GM12801 (cell line): Measurements from ENCODE around the gene PCSK7.

Experiments used
- TF ChIP-seq, protein P1 (sequence below): IDR thresholded peaks from one replicate; pipeline ENCODE4 v1.5.1; 2011; ENCODE audit warnings: control low read depth; ENCODE audit not compliant: insufficient read length; ENCODE audit errors: extremely low read depth

The PCSK7 gene

DNA sequence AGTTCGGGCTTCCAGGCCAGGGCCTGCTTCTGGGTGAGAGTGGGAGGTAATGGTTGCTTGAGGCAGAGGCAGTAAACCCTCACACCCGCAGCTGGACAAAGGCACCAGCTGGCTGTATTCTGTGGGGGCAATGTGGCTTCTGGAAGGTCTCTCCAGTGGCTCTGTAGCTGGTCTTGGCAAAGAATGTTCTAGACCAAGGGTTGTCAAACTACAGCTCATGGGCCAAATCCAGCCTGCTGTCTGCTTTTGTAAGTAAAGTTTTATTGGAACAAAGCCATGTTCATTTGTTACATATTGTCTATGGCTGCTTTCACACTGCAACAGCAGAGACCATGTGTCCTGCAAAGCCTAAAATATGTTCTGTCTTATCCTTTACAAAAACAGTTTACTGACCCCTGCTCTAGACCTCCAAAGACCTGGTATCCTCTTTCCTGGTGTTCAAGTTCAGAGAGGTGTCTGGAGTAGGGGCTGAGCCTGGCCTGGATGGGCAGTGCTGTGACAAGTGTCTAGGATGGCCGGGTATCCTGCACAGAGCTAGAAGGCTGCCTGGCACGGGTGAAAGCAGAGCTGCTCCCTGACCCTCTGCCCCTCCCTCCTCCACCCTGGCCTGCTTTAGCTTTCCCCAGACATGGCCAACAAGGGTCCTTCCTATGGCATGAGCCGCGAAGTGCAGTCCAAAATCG lies 29.3 kb downstream of the PCSK7 start:
- TF ChIP-seq, protein P1, sequence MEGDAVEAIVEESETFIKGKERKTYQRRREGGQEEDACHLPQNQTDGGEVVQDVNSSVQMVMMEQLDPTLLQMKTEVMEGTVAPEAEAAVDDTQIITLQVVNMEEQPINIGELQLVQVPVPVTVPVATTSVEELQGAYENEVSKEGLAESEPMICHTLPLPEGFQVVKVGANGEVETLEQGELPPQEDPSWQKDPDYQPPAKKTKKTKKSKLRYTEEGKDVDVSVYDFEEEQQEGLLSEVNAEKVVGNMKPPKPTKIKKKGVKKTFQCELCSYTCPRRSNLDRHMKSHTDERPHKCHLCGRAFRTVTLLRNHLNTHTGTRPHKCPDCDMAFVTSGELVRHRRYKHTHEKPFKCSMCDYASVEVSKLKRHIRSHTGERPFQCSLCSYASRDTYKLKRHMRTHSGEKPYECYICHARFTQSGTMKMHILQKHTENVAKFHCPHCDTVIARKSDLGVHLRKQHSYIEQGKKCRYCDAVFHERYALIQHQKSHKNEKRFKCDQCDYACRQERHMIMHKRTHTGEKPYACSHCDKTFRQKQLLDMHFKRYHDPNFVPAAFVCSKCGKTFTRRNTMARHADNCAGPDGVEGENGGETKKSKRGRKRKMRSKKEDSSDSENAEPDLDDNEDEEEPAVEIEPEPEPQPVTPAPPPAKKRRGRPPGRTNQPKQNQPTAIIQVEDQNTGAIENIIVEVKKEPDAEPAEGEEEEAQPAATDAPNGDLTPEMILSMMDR = no peak

DNA sequence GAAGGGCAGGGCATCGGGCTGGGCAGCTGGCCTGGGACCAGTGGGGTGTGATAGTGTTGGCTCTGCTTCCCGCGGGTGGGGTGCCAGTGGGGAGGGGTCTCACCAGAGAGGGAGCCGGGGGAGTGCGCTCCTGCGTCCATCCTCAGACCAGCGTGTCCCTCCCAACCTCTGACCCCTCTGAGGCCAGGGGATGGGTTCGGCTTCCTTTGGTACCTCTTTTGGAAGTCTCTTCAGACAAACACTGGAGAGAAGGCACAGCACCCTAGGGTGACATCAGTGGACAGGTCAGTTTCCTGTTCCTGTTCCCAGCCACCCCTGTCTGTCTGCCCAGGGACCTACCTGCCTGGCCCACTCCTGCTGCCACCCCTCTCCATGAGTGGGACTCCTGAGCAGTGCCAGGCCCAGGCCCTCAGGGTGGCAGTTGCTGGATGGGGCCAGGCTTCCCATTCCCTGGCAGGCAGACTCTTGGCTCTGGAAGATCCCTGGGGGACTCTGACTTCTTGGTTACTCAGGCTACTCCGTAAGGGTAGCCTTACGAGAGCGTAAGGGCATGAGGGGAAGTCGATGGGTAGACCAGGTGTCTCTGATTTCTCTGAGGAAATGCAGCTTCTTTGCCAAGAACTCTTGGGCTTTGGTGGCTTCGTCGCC lies 30.1 kb downstream of the PCSK7 start:
- TF ChIP-seq, protein P1 = no peak

DNA sequence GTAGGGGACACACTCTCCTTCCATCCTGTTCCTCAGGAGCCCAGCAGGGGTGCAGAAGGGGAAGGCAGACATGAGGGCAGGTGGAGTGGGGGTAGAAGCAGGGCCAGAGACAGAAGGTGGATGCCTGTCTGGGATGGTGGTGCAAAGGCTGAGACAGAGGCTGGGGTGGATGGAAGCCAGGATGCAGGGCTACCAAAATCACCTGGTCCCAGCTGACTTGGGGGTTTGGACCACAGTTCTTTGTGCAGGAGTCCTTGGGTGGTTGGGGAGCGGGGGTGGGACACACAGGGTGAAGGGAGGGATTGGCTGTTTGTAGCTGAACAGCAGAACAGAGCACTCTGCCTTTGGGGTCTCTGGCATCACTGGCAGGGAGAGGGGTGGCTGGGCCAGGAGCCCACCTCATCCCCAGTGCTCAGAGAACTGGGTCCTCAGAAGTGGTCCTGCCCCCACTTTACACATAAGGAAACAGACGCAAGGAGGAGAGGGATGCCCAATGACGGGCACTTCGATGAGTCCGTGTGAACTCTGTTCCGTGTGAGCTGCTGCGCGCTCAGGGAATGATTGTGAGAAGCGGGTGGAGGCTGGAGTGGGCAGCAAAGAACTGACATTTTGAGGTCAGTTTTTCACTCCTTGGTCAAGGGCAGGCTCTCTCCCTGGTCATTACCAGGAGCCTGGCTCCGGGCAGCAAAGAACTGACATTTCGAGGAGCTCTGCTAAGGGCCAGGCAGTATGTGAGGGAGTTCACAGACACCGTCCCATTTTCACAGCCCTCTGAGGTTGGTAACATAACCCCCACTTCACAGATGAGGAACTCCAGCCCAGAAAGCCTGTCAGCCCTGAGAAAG lies 30.8 kb downstream of the PCSK7 start:
- TF ChIP-seq, protein P1 = no peak

DNA sequence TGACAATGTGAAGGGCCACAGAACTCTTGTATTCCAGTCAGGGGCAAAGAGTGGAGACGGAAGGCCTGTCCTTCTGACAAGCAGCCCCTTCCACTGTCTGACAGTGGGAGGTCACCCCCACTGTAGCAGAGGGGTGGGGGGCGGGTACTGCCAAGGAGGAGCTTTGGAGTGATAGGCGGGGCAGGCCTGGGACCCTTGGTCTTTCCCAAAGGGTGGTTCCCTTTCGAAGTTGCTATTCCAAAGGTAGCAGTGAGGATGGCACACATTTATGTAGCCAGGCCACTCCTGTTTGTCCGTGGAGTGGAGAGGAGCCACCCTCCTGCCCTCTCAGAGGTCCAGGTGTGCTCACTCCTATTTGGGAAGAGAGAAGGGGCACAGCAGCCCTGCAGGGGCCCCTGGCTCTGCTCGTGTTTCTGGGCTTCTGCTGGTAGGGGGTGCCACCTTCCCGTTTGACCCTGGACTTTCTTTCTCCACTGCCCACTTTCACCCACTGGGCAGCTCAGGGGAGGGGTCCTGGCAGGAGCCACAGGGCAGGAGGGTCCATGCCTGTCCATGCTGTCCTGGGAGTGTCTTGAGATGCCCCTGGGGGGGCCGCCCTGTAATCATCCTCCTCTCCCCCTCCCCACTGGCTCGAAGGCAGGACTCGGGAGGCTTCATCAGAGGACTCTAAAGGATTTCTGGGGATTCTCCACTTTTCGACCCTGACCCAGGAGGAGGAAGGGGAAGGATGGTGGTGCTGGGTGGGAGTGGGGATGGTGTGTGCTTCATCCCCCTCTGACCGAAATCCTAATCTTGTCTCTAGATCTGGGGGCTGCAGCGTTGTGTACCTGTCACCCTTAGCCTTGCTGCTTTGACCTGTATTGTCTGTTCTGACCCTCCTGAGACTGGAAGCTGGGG lies 31.7 kb downstream of the PCSK7 start:
- TF ChIP-seq, protein P1 = no peak

DNA sequence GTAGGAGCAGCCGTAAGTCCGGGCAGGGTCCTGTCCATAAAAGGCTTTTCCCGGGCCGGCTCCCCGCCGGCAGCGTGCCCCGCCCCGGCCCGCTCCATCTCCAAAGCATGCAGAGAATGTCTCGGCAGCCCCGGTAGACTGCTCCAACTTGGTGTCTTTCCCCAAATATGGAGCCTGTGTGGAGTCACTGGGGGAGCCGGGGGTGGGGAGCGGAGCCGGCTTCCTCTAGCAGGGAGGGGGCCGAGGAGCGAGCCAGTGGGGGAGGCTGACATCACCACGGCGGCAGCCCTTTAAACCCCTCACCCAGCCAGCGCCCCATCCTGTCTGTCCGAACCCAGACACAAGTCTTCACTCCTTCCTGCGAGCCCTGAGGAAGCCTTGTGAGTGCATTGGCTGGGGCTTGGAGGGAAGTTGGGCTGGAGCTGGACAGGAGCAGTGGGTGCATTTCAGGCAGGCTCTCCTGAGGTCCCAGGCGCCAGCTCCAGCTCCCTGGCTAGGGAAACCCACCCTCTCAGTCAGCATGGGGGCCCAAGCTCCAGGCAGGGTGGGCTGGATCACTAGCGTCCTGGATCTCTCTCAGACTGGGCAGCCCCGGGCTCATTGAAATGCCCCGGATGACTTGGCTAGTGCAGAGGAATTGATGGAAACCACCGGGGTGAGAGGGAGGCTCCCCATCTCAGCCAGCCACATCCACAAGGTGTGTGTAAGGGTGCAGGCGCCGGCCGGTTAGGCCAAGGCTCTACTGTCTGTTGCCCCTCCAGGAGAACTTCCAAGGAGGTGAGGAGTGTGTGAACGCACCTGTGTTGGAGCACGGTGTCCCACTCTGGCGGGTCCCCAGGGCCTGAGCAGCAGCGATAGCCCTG lies 32.6 kb downstream of the PCSK7 start, which contains the start of gene TAGLN:
Gene TAGLN (plus strand): TSS at position 318 of the 863 bp plus-strand sequence. CDS start 3,644 bp downstream, outside the sequence.
- TF ChIP-seq, protein P1 = no peak

DNA sequence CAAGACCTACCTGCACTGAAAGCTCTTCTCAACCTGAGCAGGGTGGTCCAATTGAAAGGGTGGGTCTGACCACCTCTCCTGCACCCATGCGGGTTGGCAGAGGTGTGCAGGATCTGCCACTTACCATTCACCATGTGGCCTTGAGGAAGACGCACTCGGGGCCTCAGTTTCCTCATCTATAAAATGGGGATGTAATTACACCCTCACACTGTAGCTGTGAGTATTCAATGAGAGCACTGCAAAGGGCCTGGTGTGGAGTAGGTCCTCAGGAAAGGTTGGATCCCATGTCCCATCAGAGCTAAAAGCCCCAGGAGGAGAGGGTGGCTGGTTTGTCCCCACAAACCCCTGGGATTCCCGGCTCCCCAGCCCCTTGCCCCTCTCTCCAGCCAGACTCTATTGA lies 33.3 kb downstream of the PCSK7 start:
- TF ChIP-seq, protein P1 = no peak
